D721Med (cell line): ENCODE data around the gene NOTCH1.

Experiments used
- DNase-seq: peaks from one replicate; pipeline ENCODE4 v3.0.0; 2011; ENCODE audit warnings: low spot score; ENCODE audit not compliant: insufficient read length
- FAIRE-seq: peaks from 2 replicates; lab custom pipeline; 2011; peaks lifted over from hg19 to GRCh38; lab: Jason Lieb, UNC
- TF ChIP-seq, protein P1 (sequence below): IDR thresholded peaks from 2 replicates; pipeline ENCODE4 v1.5.1; 2012; ENCODE audit warnings: mild to moderate bottlenecking, control low read depth; ENCODE audit not compliant: insufficient read depth; ENCODE audit errors: missing control alignments

NOTCH1 gene

DNA sequence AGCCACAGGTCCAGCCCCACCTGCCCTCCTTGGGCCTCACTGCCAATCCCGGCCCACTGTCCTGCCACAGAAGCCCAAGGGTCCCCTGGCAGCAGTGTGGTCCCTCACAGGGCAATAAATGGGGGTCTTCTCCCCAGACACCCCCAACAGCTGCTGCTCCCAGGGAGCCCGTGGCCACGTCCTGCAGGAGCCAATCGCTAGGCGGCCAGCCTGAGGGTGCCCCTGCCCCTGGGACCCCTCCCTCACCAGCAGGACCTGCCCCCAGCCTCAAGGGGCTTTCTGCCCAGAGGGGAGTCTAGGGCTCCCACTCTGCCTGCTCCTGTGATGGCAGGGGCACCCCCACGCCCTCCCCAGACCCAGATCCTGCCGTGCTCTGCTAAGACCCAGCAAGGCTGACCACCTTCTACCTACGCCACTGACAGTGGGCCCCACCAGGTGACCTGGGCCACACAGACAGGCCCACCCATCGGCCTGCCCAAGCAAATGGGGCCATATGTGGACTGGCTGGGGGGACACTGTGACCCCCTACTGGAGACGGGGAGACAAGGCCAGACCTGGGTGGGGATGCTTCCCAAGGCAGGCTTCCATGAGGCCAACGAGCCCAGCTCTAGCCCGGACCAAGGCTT lies 17.0 kb downstream of the NOTCH1 start:
- TF ChIP-seq, protein P1, sequence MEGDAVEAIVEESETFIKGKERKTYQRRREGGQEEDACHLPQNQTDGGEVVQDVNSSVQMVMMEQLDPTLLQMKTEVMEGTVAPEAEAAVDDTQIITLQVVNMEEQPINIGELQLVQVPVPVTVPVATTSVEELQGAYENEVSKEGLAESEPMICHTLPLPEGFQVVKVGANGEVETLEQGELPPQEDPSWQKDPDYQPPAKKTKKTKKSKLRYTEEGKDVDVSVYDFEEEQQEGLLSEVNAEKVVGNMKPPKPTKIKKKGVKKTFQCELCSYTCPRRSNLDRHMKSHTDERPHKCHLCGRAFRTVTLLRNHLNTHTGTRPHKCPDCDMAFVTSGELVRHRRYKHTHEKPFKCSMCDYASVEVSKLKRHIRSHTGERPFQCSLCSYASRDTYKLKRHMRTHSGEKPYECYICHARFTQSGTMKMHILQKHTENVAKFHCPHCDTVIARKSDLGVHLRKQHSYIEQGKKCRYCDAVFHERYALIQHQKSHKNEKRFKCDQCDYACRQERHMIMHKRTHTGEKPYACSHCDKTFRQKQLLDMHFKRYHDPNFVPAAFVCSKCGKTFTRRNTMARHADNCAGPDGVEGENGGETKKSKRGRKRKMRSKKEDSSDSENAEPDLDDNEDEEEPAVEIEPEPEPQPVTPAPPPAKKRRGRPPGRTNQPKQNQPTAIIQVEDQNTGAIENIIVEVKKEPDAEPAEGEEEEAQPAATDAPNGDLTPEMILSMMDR: no peak

DNA sequence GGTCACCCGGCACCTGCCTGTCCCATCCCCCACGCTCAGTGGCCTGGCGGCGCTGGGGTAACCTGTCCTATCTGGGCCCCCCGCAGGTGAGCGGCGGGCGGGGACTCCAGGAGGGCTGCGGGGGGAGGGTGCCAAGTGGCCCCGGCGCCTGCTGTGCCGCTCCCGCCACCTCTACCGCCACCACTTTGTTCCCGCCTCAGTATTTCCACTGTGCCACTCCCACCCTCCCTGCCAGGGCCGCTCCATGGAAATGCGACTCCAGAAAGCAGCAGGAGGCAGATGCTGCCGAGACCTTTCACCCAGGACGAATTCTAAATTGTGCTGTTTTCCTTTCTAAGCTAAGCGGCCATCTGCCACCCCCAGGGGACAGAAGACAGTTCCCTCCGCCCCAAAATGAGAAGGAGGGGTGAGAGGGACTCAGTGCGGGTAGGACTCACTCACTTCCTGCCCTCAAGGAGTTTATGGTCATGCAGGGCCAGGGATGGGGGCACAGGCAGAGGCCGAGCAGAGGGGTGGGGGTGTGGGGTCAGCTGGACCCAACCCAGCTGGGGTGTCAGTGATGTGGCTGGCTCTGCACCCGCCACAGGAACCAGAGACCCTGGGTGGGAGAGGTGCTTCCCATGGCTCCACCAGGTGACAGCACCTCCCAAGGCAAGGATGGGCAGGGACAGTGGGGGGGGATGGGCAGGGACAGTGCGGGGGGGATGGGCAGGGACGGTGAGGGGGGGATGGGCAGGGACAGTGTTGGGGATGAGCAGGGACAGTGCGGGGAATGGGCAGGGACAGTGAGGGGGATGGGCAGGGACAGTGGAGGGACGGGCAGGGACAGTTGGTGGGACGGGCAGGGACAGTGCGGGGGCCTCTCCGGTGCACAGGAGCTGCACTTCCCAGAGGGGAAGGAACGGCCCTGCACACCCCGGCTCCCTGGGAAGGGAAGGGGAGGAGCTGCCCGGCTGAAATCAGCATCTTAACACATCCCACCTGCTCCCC lies 17.8 kb downstream of the NOTCH1 start:
- DNase-seq (no peak), FAIRE-seq (no peak)
- TF ChIP-seq, protein P1: no peak

More for the DNA sequence above, 17.0 kb downstream of the NOTCH1 start:
- FAIRE-seq (no peak), DNase-seq (no peak)

- FAIRE-seq (no peak), DNase-seq (no peak)
- TF ChIP-seq, protein P1: no peak
These were observed 18.7 kb downstream of the NOTCH1 start for GRCh38 chr9:136527131-136527530.

- no peak for FAIRE-seq
- TF ChIP-seq, protein P1: no peak
These were observed 19.2 kb downstream of the NOTCH1 start for GRCh38 chr9:136526625-136527066.

DNA sequence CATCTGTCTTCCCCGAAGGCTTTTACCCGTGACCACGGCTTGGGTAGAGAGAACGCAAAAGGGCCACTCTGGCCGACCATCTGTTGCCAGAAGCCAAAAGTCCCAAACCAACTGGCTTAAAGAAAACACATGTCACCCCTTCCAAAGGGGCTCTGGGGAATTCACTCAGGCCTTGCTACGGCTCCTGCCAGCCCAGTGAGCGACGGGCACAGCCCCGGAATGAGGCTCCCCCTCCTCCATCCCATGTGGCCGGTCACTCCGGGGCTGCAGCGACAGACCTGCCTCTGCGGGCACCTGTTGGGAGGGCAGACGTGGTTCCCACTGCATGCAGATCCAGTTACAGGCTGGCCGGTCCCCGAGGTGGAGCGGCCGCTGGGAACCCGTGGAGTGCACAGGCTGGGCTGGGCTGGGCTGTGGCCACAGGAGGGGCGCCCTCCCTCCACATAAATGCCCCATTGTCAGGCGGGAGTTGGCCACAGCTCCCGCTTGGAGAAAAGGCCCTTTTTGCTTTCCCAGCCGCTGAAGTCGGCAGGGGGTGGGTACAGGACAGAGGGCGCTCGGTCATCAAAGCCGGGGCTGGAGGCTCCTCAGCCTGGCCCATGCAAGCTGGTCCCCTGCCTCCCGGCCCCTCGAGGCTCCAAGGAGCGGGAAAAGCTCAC lies 19.9 kb downstream of the NOTCH1 start:
- FAIRE-seq (no peak), DNase-seq (no peak)
- TF ChIP-seq, protein P1: no peak

More at GRCh38 chr9:136526625-136527066, 19.2 kb downstream of the NOTCH1 start:
- no peak for DNase-seq

GRCh38 chr9:136525207-136525606 lies 20.6 kb downstream of the NOTCH1 start:
- FAIRE-seq (no peak), DNase-seq (no peak)
- TF ChIP-seq, protein P1: no peak
